ENCODE results near the gene SYK.

DNA sequence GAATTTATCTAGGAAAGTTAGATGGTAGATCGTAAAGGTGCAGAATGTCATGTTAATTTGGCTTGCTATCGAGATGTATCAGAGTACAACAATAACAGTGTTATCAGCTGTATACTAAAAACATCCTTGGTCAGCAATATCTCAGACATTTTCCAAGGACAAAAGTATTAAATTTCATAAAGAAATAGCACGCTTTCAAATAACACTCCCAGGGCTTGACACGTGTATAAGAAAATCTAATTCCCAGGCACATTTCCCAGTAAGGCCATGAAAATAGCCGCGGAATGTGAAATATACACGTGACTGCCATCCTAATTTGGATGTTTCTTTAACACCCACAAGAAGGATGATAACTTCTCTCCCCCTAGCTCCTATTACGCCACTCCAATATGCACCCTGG lies 17.7 kb upstream of the SYK start:
- TF ChIP-seq, protein P1, sequence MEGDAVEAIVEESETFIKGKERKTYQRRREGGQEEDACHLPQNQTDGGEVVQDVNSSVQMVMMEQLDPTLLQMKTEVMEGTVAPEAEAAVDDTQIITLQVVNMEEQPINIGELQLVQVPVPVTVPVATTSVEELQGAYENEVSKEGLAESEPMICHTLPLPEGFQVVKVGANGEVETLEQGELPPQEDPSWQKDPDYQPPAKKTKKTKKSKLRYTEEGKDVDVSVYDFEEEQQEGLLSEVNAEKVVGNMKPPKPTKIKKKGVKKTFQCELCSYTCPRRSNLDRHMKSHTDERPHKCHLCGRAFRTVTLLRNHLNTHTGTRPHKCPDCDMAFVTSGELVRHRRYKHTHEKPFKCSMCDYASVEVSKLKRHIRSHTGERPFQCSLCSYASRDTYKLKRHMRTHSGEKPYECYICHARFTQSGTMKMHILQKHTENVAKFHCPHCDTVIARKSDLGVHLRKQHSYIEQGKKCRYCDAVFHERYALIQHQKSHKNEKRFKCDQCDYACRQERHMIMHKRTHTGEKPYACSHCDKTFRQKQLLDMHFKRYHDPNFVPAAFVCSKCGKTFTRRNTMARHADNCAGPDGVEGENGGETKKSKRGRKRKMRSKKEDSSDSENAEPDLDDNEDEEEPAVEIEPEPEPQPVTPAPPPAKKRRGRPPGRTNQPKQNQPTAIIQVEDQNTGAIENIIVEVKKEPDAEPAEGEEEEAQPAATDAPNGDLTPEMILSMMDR (conservative IDR thresholded peaks at IDR 0.05 in 1 of 2, IDR thresholded peaks at IDR 0.05 in 1 of 2; ENCODE audit: low read depth in 1 of 2, low read length in 2 of 2), result no peak
- TF ChIP-seq EZH2 (IDR thresholded peaks at IDR 0.05; ENCODE audit: low read length, missing control alignments), result no peak
